HG02642 (cell line): ENCODE data around the gene RER1.

Source experiments
- ATAC-seq: cut with Tn5 transposase; IDR thresholded peaks from one replicate; pipeline ENCODE4 v1.9.1; 2021; ENCODE audit warnings: mild to moderate bottlenecking; ENCODE audit not compliant: unreplicated experiment, poor library complexity

RER1 gene

DNA sequence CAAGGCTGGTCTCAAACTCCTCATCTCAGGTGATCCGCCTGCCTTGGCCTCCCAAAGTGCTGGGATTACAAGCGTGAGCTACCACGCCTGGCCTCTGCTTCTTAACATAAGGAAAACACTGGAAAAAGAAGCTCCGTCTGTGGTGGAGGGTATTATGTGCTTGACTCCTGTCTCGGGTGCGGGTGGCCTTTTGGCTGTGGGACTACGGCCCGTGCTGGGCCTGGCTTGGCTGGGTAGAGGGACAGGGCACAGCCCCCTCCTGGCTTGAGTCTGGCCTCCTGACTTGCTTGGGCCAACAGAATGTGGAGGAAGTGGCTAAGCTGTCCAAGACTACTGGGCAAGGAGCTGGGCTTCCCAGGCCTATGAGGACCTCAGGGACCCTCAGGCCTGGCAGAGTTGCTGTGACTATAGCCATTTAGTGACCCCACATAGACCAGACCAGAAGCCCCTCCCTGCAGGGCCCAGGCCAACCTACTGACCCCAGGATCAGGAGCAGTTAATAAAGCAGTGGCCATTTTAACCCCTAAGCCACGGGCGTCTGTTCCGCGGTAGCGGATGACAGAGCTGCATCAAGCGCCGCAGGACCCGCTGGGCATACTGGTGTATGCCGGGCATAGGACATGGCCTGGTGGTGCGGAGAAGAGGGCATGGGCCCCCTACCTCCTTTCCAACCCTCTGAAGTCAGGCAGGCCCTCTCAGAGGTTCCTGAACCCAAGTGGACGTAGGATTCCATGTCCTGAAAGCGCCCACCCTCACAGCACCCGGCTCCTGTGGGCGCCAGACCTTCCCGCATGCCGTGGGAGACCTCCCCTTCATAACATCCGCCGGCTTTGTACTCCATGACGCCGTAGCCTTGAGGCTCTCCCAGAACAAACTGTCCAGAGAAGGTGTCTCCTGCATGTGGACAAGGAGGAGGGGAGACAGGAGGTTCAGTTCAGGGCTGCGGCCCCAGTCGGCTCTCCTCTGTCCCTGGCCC, 4.7 kb upstream of the RER1 start:
- ATAC-seq = no peak

DNA sequence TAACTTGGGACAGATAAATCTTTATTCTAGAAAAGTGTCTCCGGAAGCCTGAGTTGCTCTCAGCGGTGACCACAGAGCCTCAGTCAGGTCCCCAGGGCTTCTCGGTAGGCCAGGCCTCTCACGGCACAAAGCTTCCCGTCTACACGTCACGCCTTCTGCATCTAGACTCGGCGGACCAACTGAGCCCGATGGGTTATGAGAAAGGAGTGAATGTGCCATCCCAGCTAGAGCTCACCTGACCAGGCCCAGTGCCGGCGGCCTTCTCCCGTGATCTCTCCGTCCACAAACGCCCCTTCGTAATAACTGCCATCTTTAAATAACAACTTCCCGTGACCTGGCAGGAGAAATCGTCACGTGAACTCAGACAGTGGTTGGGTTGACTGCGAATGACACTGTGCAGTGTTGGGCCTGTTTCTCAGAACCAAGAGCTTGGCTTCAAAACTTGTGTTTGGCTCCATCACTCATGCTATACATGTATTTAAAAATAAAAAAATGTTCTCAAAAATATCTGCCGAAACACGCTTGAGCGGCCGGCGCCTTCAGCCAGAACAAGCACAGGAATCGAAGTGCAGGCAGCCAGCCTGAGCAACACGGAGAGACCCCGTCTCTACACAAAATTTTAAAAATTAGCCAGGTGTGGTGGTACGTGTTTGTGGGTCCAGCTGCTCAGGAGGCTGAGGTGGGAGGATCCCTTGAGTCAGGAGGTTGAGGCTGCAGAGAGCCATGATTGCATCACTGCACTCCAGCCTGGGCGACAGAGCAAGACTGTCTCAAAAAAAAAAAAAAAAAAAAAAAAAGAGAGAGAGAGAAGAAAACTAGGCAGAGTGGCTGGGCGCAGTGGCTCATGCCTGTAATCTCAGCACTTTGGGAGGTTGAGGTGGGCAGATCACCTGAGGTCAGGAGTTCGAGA, 3.4 kb upstream of the RER1 start:
- ATAC-seq = no peak

DNA sequence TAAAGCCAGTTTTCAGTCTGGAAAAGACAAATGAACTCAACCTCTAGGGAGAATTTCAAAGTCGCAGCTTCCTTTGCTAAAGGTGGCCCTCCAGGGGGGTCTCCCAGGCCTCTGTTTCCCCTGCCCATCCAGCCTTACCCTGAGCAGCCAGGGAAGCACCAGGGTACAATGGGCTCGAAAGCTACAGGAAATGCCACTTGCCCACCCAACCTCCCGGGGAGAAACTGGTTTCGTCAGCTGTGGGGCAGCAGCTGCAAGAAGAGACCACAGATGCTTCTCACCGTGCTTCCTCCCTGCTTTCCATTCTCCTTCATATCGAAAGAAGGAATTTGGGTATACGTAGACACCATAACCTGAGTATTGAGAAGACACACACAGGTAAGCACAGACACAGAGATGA, 2.0 kb upstream of the RER1 start:
- ATAC-seq = no peak

DNA sequence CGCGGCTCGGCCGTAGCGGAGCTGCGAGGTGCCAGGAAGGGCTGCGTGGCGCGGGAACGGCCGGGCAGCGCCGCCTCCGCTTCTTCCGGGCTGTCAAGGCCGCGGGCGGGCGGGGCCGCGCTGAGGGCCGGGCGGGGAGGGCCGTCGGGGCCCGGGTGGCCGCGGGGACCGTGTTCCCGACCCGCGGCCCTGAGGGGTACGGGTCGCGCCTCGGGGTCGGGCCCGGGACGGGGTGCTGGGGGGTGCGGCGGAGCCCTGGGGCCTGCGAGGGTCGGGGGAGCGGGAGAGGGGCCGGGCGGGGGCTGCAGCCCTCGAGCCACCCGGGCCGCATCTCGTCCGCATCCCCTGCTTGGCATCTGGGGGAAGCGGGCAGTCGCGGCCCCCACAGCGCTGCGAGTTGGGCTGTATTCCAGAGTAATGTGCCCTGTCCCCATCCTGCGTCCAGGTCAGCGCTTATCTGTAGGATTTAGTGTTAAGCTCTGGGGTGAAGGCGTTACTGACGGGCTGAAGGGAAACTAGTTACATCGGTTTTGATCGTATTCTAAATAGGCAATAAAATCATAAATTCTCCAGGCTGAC, 379 bp downstream of the RER1 start:
- peak; percentile 25 for ATAC-seq

DNA sequence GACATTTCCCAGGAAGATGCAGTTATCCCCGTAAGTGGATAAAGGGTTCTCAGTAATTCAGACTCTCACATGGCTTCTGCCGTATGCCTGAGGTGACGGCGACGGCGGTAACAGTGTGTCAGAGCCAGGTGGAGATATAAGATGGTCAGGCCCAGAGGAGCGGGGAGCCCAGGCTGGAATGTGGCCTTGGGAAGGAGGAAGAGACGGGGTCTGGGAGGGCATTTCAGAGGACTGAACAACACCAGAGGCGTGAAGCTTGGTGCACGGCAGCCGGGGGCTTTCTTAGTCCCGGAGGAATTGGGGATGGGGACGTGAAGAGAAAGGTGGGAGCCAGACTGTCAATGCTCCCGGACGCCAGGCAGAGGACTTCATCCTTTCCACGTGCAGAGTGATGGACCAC, 1.0 kb downstream of the RER1 start:
- ATAC-seq = no peak

DNA sequence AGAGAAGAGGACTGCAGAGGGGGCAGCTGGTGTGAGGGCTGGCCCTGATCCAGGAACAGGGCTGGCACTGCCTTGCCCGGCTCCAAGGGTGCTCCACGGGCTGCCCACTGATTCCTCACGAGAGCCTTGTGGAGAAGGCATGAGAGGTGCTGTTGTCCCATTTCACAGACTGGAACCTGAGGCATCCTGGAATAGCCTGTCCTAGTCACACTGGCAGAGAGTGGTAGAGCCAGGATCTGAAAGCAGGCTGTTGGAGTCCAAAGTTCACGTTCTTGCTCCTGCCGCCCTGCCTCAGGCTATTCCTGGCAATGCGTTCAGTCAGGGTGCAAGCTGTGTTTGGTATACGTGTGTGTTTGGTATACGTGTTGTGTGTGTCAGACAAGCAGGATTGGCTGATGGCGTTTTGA, 1.8 kb downstream of the RER1 start:
- no peak for ATAC-seq

DNA sequence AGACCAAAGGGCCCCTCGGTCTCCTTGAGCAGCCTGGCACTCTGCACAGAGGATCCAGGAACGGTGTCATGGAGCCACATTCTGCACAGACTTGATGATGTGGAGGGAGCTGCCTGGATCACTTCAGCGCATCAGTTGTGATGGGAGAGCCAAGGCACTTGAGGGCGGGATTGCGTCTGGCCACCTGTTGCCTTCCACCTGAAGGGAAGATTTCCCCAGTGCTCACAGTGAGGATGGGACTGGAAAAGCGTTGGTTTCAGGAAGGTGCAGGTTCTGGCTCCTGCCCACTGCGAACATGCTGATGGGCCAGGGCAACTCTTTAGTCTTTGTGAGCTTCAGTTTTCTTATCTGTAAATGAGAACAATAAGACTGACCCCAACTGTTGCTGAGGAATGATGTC, 2.6 kb downstream of the RER1 start:
- no peak for ATAC-seq

DNA sequence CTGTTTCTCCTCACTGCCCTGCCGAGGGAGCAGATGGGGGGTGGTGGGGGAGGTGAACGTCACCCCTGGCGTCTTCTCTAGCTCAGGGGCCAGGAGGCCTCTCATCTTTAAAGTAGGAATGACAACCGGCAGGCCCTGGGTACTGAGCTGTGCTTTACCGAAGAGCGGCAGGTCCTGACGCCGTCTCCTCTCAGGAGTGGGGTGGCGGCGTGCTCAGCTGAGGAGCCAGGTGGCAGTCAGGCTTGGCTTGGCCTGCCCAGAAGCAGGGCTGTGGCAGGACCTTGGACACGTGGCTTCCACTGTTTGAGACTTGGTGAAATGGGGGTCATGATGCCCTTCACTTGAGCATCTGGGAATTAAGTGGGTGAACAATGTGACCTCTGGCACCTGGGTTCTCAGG, 3.1 kb downstream of the RER1 start:
- no peak for ATAC-seq

DNA sequence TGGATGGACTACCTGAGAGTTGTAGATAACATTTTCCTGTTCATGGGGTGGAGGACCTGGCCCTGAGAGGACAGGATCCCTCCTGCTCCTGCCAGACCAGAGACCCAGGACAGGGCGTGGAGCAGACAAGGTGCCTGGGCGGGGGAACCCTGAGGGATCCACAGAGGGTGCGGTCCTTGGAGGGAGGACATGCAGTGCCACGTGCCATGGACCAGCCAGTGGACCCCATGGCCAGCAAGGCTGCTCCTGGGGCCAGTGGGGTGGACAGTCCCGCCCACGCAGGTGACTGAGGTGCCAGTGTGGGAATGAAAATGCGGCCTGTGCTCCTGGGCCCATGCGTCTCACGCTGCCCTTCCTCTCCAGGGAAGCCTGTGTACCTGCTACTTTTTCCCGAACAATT, 3.6 kb downstream of the RER1 start:
- ATAC-seq = no peak

DNA sequence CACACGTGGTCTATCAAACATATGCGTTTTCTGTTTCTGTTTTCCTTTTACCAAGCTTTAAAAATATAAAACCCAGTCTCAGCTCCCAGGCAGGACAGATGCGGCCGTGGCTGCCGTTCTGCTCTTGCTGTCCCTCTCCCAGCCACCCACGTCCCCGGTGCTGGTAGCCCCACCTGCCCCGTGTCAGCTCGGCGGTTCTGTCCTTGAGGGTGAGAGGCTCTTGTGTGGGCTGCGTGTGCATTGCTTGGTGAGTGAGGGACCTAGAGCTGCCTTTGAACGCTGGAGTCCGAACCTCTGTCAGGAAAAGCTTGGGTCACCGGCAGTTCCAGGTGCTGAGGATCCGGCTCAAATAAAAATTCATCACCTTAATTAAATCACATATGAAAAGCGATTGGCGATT, 4.4 kb downstream of the RER1 start:
- ATAC-seq = no peak

DNA sequence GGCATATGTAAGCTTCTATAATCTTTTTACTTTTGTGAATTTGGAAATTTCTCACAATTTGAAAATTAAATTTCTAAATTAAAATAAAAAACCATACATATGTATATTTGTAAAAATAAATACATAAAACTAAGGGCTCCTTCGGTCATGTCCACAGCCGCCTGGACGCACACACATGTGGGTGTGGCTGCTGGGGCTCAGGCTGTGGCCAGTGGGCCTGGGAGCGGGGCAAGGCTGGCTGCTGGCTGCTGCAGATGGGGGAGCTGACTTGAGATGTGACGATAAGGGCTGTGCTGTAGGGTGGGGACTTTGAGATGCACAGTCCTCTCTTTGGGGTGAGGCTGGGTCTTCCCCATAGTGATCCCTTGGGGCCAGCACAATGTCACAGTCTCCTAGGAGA, 4.8 kb downstream of the RER1 start:
- ATAC-seq = no peak

DNA sequence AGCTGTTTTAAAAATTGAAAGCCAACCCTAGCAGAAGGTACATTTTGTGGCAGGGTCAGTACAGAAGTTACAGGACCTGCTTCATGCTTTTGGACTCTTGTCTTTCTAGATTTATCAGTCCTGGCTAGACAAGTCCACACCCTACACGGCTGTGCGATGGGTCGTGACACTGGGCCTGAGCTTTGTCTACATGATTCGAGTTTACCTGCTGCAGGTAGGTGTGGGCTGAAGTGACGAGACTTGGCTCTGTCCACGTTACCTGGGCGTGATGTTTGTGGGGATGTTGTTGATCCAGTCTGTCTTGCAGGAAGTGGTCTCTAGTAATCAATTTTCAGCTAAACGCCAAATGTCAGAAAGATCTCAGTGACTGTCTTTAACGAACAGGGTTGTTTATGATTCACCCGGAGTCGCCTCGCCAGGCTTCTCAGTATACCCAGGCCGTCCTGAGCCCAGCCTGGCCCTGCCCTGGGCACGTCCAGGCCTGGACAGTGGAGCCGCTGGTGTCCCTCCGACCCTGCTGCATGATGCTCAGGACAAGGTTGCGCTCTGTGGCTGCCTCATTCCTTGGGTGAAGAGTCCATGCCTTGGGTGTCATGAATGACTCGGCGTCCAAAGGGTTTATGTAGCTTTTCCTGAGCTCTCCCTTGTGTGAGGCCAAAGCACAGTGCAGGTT, 5.5 kb downstream of the RER1 start:
- no peak for ATAC-seq

DNA sequence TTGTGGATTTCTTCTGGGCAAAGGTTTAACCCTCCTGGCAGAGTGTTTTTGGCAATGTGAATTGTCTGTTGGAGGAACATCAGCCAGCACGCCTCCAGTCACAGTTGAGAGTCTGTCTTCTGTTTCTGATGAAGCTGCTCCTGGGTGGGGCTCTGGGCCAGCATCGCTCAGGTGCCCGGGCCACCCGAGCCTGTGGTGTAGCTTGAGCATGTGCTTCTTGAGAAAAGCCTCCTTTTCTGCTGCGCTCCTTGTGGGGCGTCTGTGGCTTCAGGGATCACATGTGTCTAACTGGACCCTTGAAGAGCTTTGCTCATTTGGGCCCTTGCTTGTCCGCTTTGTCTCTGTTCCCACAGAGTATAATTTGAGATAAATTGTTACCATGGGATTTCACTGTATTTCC, 7.2 kb downstream of the RER1 start:
- ATAC-seq = no peak

DNA sequence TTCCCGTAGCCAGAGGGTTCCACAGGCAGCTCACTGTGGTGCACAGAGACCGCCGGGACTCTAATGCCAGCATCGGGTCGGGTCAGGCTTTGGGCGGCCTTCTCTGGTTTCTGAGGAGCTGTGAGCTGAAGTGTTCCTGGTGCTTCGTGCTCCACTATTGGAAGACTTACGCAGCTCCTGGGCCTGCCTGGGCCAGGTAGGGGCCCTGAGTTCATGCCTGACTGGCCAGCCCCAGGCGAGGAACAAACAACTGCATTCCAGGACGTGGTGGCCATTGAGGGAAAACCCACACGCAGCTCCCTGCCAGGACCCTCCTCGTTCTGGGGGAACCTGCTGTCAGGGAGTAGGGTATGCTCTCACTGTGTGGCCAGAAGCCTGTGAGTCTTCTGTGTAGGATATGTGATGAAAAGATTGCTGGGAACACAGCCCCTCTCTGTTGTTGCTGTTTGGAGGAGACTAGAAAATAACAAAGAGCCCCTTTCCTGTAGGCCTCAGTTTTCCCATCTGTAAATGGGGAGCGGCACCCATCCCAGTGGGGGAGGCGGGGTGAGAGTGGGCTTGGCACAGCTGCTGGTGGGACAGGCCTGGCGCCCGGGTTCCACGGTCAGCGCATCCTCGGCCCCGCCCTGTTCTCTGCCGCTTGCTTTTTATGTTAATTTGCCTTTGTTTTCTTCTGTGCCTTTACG, 8.4 kb downstream of the RER1 start:
- no peak for ATAC-seq

DNA sequence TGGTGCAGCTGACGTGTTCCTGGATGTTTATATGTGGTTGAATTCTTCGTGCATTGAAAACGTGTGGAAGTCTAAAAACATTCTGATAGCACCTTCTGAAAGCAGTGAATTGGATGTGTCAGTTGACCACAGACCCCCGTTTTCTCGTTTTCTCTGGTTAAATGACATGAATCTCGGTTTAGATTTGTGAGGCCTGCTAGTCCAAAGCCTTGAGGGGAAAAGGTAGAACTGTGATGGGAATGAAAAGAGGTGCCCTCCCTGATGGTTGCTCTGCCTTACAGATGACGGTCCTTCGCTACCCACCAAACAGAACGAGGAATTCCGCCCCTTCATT, 8.9 kb downstream of the RER1 start:
- ATAC-seq = no peak

DNA sequence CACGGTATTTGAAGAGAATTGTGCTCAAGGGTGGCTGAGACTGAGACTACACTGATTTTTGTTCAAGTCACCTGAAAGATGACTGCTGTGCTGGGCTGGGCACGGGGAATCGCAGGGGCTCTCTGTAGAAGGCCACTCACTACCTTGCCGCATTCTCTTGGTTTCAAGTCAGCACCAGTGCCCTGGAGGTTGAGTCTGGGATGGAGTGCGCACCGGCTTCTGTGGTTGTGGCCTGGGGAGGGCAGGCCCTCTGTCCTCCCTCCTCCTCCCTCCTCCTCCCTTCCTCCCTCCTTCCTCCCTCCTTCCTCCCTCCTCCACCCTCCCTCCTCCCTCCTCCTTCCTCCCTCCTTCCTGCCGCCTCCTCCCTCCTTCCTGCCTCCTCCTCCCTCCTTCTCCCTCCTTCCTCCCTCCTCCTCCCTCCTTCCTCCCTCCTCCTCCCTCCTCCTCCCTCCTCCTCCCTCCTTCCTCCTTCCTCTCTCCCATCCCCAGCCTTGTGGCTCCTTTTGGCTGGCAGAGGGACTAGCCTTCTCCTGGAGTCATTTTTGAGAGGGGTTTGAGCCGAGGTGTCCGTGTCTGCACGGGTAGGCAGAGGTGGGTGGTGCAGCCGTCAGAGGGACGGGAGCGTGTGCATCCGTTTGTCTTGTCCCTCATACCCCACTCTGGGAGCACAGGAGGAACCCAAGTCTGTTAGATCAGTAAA, 9.5 kb downstream of the RER1 start:
- no peak for ATAC-seq

DNA sequence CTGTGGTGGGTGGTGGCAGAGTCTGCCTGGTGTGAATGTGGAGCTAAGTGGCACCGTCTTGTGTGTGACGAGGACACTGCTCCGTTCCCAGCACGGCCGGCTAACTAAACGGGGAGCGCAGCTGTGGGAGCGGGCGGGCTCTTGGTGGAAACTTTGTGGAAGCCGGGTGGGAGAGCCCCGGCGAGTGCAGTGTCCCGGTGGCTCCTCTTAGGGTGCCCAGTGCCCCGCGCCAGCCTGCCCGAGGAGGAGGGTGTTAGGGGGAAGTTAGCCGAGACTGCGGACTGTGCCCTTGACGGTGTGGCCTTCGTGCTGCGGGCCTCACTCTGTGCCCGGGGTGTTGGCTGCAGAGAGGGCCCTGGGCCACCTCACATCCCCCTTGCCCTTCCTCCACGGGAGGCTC, 10.8 kb downstream of the RER1 start:
- no peak for ATAC-seq

DNA sequence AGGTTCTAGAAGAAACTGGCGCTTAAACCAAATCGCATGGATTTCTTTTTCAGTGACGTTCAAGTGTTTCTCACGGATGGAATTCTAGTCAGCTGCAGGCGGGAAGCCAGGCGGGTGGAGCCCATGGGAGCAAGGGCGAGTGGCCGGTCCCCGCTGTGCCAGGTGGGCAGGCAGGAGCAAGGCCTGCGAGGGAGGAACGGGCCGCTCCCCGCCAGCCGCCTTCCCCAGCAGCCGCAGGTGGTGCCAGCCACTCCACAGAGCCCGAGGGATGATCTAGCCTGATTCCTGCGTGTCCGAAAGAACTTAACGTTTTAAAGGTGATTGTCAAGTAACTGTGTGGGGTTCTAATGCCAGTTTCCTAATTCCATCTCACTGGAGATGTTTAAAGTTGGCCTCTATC, 11.6 kb downstream of the RER1 start:
- ATAC-seq = no peak

DNA sequence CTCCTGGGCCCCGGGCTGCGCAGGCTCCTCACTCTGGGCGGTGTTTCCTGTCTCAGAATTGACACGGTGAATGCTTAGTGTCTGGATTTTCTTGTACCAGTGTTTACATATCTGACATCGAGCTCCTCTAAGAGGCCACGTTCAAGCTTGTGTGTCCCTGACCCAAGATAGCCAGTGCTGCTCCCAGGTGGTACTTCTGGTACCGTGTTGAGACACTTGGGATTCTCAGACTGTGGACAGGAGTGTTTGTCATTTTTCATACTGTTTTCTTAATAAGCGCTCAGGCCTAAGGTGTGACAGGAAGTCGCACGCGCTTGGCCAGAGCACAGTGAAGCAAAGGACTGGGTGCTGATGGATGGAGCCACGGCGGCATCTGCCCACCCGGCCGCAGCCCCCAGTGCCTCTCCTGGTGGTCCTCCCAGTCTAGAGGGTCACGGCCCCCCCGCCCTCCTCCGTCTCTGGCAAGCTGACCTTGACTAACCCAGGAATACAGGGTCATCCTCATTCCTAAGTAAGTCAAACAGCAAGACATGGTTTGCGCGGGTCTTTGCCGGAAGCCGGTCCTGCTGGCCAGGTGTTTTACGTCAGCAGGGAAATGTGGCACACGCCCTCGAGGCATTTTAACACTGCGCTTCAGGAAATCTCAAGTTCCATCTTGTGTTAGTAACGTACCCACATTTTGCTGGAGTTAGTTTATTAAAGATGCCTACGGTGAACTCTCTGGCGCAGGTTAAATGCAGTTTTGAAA, 12.7 kb downstream of the RER1 start:
- no peak for ATAC-seq
